H1 (cell line): ENCODE data around the gene ACTR3C. TPM values are rescaled to one million over a fixed set of nuclear protein-coding genes. Genes with fewer than 3 reads are reported as not detected.
A peak's percentile ranks its signal among the peaks of the same experiment; 100 is the strongest.

ENCODE experiments used
- CTCF ChIA-PET: fragments of 300-600 bp; sonication (Branson Sonifier 250); formaldehyde crosslinking; loops from one replicate; lab custom pipeline; 2021; ENCODE audit not compliant: partially characterized antibody; lab: Charles Lee
- POLR2A ChIA-PET: fragments of 300-600 bp; sonication (Branson Sonifier 250); formaldehyde crosslinking; loops from one replicate; lab custom pipeline; 2021; ENCODE audit warnings: inconsistent platforms; ENCODE audit not compliant: partially characterized antibody; lab: Charles Lee
- DNase-seq, 2 experiments: peaks; one replicate each; pipeline versions ENCODE4 v3.0.0 to v3.0.0-alpha.2; 2010 to 2022; ENCODE audit warnings: low spot score in 2 of 2, low read depth in 1 of 2, mixed read lengths in 1 of 2
- FAIRE-seq: peaks from 2 replicates; lab custom pipeline; 2011; peaks lifted over from hg19 to GRCh38; lab: Jason Lieb, UNC
- H2AFZ ChIP-seq: 2 replicates; pipeline ENCODE4 v1.8.1; 2012; ENCODE audit warnings: low read length, inconsistent platforms
- H2AK5ac ChIP-seq: 2 replicates; pipeline ENCODE4 v1.6.1; 2013; ENCODE audit warnings: low read depth, low read length
- H2BK120ac ChIP-seq: replicated peaks from 2 replicates; pipeline ENCODE3; 2013; ENCODE audit warnings: low read depth, low read length, inconsistent platforms
- H2BK12ac ChIP-seq: 2 replicates; pipeline ENCODE4 v1.6.1; 2013; ENCODE audit warnings: low read depth, low read length
- H2BK15ac ChIP-seq: 2 replicates; pipeline ENCODE4 v1.6.1; 2013; ENCODE audit warnings: low read length
- H2BK20ac ChIP-seq: 2 replicates; pipeline ENCODE4 v1.6.1; 2013; ENCODE audit warnings: low read length
- H2BK5ac ChIP-seq: 2 replicates; pipeline ENCODE4 v1.6.1; 2013; ENCODE audit warnings: low read depth, low read length
- H3K14ac ChIP-seq: 2 replicates; pipeline ENCODE4 v1.6.1; 2013; ENCODE audit warnings: inconsistent platforms; ENCODE audit not compliant: insufficient read length
- H3K18ac ChIP-seq: 2 replicates; pipeline ENCODE4 v1.6.1; 2013; ENCODE audit warnings: low read length; ENCODE audit errors: extremely low read depth
- H3K23ac ChIP-seq: 2 replicates; pipeline ENCODE4 v1.6.1; 2013; ENCODE audit warnings: inconsistent platforms; ENCODE audit not compliant: insufficient read length
- H3K23me2 ChIP-seq: 2 replicates; pipeline ENCODE4 v1.6.1; 2013; ENCODE audit warnings: low read depth, low read length
- H3K27ac ChIP-seq: 2 replicates; pipeline ENCODE4 v1.6.1; 2011; ENCODE audit warnings: low read depth, low read length, inconsistent platforms
- H3K27me3 ChIP-seq, 4 experiments: replicated peaks in 1 of 4; 1 replicate in 1 of 4; 2 replicates in 3 of 4; pipeline versions ENCODE4 v1.6.1 to v1.8.1; 2011 to 2013; ENCODE audit warnings: low read length in 3 of 4, mild to moderate bottlenecking in 3 of 4, inconsistent platforms in 2 of 4, mixed read lengths in 2 of 4, moderate library complexity in 1 of 4; ENCODE audit not compliant: control insufficient read depth in 3 of 4, insufficient read depth in 3 of 4; ENCODE audit errors: extremely low read depth in 1 of 4
- H3K36me3 ChIP-seq, 4 experiments: 2 replicates each; pipeline versions ENCODE4 v1.6.1 to v1.8.1; 2011 to 2013; ENCODE audit warnings: mild to moderate bottlenecking in 4 of 4, low read length in 3 of 4, moderate library complexity in 2 of 4, control low read depth in 1 of 4, inconsistent platforms in 1 of 4; ENCODE audit not compliant: insufficient read depth in 4 of 4, control insufficient read depth in 2 of 4
- H3K4ac ChIP-seq: replicated peaks from 2 replicates; pipeline ENCODE3; 2013; ENCODE audit warnings: low read length, low read depth, mixed read lengths, inconsistent platforms; ENCODE audit not compliant: insufficient read length
- H3K4me1 ChIP-seq, 4 experiments: replicated peaks in 1 of 4; 1 replicate in 1 of 4; 2 replicates in 3 of 4; pipeline versions ENCODE4 v1.6.1 to v1.8.1; 2011 to 2013; ENCODE audit warnings: low read length in 3 of 4, inconsistent platforms in 2 of 4, mixed read lengths in 1 of 4; ENCODE audit not compliant: insufficient read depth in 4 of 4, control insufficient read depth in 3 of 4
- H3K4me2 ChIP-seq, 2 experiments: 2 replicates each; pipeline versions ENCODE4 v1.6.1 to v1.8.1; 2011 to 2013; ENCODE audit warnings: low read depth in 2 of 2, low read length in 2 of 2, control low read depth in 1 of 2, inconsistent platforms in 1 of 2, mild to moderate bottlenecking in 1 of 2; ENCODE audit not compliant: insufficient read depth in 1 of 2
- H3K4me3 ChIP-seq, 4 experiments: fragments of 200-600, 300-600 bp in 1 of 4; sonication (generic), shearing (Covaris generic), sonication (Bioruptor Twin) in 1 of 4; 2 replicates each; pipeline versions ENCODE4 v1.5.1 to v1.8.1; 2011 to 2016; ENCODE audit warnings: low read length in 4 of 4, low read depth in 3 of 4, control low read depth in 2 of 4, inconsistent platforms in 2 of 4, mild to moderate bottlenecking in 2 of 4, mixed read lengths in 1 of 4, moderate library complexity in 1 of 4; ENCODE audit not compliant: insufficient read depth in 2 of 4; ENCODE audit errors: extremely low read depth in 1 of 4
- H3K56ac ChIP-seq: replicated peaks from 2 replicates; pipeline ENCODE3; 2013; ENCODE audit warnings: low read depth, mild to moderate bottlenecking, mixed read lengths, low read length, inconsistent platforms; ENCODE audit not compliant: insufficient read length
- H3K79me1 ChIP-seq: 2 replicates; pipeline ENCODE4 v1.6.1; 2013; ENCODE audit warnings: low read depth, low read length, control low read depth
- H3K79me2 ChIP-seq, 2 experiments: 2 replicates each; pipeline versions ENCODE4 v1.6.1 to v1.8.1; 2012 to 2013; ENCODE audit warnings: low read length in 2 of 2, mild to moderate bottlenecking in 2 of 2, inconsistent platforms in 1 of 2; ENCODE audit not compliant: insufficient read depth in 2 of 2, control insufficient read depth in 1 of 2
- H3K9ac ChIP-seq, 4 experiments: replicated peaks in 1 of 4; 1 replicate in 1 of 4; 2 replicates in 3 of 4; pipeline versions ENCODE4 v1.6.1 to v1.8.1; 2011 to 2013; ENCODE audit warnings: low read depth in 3 of 4, low read length in 3 of 4, control low read depth in 2 of 4, mild to moderate bottlenecking in 2 of 4, moderate library complexity in 2 of 4, inconsistent platforms in 1 of 4; ENCODE audit errors: extremely low read depth in 1 of 4
- H3K9me3 ChIP-seq, 2 experiments: 2 replicates each; pipeline versions ENCODE4 v1.6.1 to v1.8.1; 2012 to 2013; ENCODE audit warnings: mild to moderate bottlenecking in 2 of 2, moderate library complexity in 2 of 2, control low read depth in 1 of 2, inconsistent platforms in 1 of 2, low read depth in 1 of 2, low read length in 1 of 2, mixed read lengths in 1 of 2; ENCODE audit not compliant: insufficient read depth in 2 of 2
- H4K20me1 ChIP-seq, 2 experiments: replicated peaks in 1 of 2; 2 replicates each; pipeline versions ENCODE3 to v1.8.1; 2011 to 2013; ENCODE audit warnings: inconsistent platforms in 2 of 2, low read length in 2 of 2, mild to moderate bottlenecking in 1 of 2; ENCODE audit not compliant: insufficient read depth in 2 of 2, control insufficient read depth in 1 of 2
- H4K5ac ChIP-seq: 2 replicates; pipeline ENCODE4 v1.6.1; 2013; ENCODE audit warnings: low read length, low read depth, mixed read lengths, inconsistent platforms; ENCODE audit not compliant: insufficient read length
- H4K8ac ChIP-seq: 2 replicates; pipeline ENCODE4 v1.8.0; 2013; ENCODE audit warnings: mild to moderate bottlenecking, moderate library complexity, low read length, inconsistent platforms; ENCODE audit not compliant: insufficient read depth; ENCODE audit errors: extremely low read depth
- H4K91ac ChIP-seq: replicated peaks from 2 replicates; pipeline ENCODE3; 2013; ENCODE audit warnings: low read length, mixed read lengths, inconsistent platforms; ENCODE audit not compliant: insufficient read length
- HDAC6 ChIP-seq: IDR thresholded peaks from one replicate; pipeline ENCODE4 v1.7.1; 2012; ENCODE audit warnings: low read depth, mild to moderate bottlenecking, inconsistent platforms, low read length, moderate library complexity
- KDM5A ChIP-seq: fragments of 200-600 bp; IDR thresholded peaks from 2 replicates; pipeline ENCODE4 v1.7.1; 2012; ENCODE audit warnings: mild to moderate bottlenecking, low read length, inconsistent platforms, mixed read lengths
- SAP30 ChIP-seq: fragments of 300-600 bp; sonication (generic); IDR thresholded peaks from 2 replicates; pipeline ENCODE4 v1.7.1; 2012; ENCODE audit warnings: low read length, moderate library complexity, mild to moderate bottlenecking, inconsistent platforms; ENCODE audit not compliant: insufficient read depth, insufficient replicate concordance
- WGBS, 2 experiments: shearing (Covaris generic) in 1 of 2; methylation state at CpG; one replicate each; pipeline versions ENCODE4 v1.1.6 to v1.1.7; 2013 to 2015; ENCODE audit warnings: low lambda C conversion rate in 2 of 2, mixed read lengths in 2 of 2, inconsistent platforms in 1 of 2, low coverage in 1 of 2, missing lambda C conversion rate in 1 of 2; ENCODE audit not compliant: insufficient replicate concordance in 2 of 2, insufficient coverage in 1 of 2, insufficient read length in 1 of 2; ENCODE audit errors: extremely low coverage in 1 of 2, missing lambda C conversion rate in 1 of 2; 5-methylcytosine and 5-hydroxymethylcytosine counted together
- polyA plus RNA-seq, 7 experiments: library from polyadenylated mRNA; depleted of rRNA in 3 of 7; stranded (reverse) in 5 of 7; unstranded in 2 of 7; fragments of >200 nt in 5 of 7; fragments of 200-250 nt in 2 of 7; gene quantifications; 1 replicate in 5 of 7; 2 replicates in 1 of 7; 4 replicates in 1 of 7; pipeline versions ENCODE4 v1.2.1 to v1.2.3, GENCODE V29; 2011 to 2013; ENCODE audit warnings: missing spikeins in 2 of 7, mixed read lengths in 2 of 7
- total RNA-seq: library from RNA; stranded (reverse); fragmentation: NEBNext Ultra II Directional; extraction: Animal tissue kit (Norgen Biotek cat#: 25700); gene quantifications from 2 replicates; pipeline ENCODE4 v1.2.1, GENCODE V29; 2021

The ACTR3C gene
- total and polyA plus RNA-seq, 2 of the 8 experiments (the other 6 are each of a cell fraction or from before 2014, with no cell fraction given) = 1.5 TPM; not detected in 1

DNA sequence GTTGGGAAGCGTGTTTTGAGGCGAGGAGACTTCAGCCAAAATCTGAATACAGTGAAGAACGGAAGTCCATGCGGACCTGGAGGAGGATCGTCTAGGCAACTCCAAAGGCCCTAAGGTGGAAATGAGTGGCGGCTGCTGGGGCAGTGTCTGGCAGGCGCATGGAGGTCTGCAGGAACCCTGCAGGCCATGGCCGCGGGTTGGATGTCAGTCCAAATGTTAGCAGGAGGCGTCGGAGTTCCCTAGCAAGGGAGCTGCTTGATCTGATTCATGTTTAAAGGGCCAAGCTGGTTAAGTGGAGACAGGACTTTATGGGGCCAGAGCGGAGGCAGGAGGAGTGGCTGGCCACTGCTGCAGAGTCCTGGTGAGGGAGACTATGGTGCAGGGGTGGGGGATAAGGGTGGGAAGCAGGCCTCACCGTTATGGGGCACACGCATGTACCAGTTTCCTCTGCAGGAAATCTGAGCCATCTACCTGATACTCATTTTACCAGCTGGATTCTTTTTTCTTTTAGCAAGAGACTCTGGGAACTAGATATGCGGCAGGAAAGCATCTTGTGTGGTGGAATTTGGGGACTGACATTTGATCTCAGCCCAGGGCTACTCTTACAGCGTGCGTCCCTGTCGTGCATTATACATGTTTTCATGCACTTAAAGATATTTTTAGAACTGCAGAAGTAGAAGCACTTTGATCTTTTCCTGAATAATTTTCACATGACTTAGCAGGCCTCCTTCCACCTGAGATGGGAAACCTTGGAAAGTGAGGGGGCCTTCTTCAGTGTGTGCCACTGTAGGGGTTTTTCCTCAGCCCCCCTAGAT lies 38.7 kb upstream of the ACTR3C start:
- H3K14ac ChIP-seq = no peak overlapping the region
- no peak overlapping the region for H4K5ac ChIP-seq
- H3K56ac ChIP-seq = no peak overlapping the region
- CTCF ChIA-PET = interaction anchor here (0.6 to 2.4 kb wide), 14 partner anchors 8 to 513 kb away, joined by 3 to 12 read pairs (median 4); a partner anchor contains a TSS
- TF ChIP-seq HDAC6 (no peak), SAP30 (no peak), KDM5A (no peak)
- H3K23ac ChIP-seq = no peak overlapping the region
- peak overlapping the region in 1 of 2 experiments; percentile 5; a peak in 1 of 4 replicates for H3K4me2 ChIP-seq
- H3K27me3 ChIP-seq = no peaks in the 10 kb centered on the region; a peak in 1 of 7 replicates
- POLR2A ChIA-PET = interaction anchor here (0.6 to 3.8 kb wide), 13 partner anchors 9 to 1218 kb away, joined by 3 to 43 read pairs (median 4); no protein-coding TSS in a partner anchor
- FAIRE-seq (no peak), DNase-seq (no peak)
- H3K79me2 ChIP-seq = no peaks in the 10 kb centered on the region
- peak overlapping the region; percentile 71 for H2BK120ac ChIP-seq
- no peaks in the 10 kb centered on the region; the same call in 1 of the 2 replicates for H3K79me1 ChIP-seq
- no peak overlapping the region for H2AK5ac ChIP-seq
- H2BK15ac ChIP-seq = 0 out of 2 replicates have a peak overlapping the region, but pooled peaks have one; percentile 77
- peak overlapping the region; percentile 89 for H2BK20ac ChIP-seq
- peak overlapping the region; percentile 56; the same call in 1 of the 2 replicates for H3K18ac ChIP-seq
- H4K91ac ChIP-seq = peak overlapping the region; percentile 44
- H3K4me3 ChIP-seq = no peak overlapping the region
- no peak overlapping the region for H2AFZ ChIP-seq
- H3K36me3 ChIP-seq = no peaks in the 10 kb centered on the region
- peaks cover 14 to 23% (median 18%) of the 10 kb centered on the region in 4 experiments for H3K4me1 ChIP-seq
- no peak overlapping the region; the same call in 1 of the 2 replicates for H4K8ac ChIP-seq
- WGBS, 2 experiments = 77% methylated on average over 18 of the region's 18 CpGs; no CpG with 5 or more reads in 1 of the 2 experiments
- H3K4ac ChIP-seq = no peak overlapping the region
- peaks cover 0 to 5% of the 10 kb centered on the region in 2 experiments for H4K20me1 ChIP-seq
- no peaks in the 10 kb centered on the region for H3K9me3 ChIP-seq
- H3K27ac ChIP-seq = no peak overlapping the region
- H3K23me2 ChIP-seq = peaks cover 13% of the 10 kb centered on the region; the same call in 1 of the 2 replicates
- no peak overlapping the region; the same call in 1 of the 2 replicates for H2BK12ac ChIP-seq
- H3K9ac ChIP-seq = no peak overlapping the region
- peak overlapping the region; percentile 29; the same call in 1 of the 2 replicates for H2BK5ac ChIP-seq
